ENCODE results near the gene PARP9. TPM values are rescaled to one million over a fixed set of nuclear protein-coding genes. Genes with fewer than 3 reads are reported as not detected.

The PARP9 gene
- total and polyA plus RNA-seq, 2 of the 4 experiments (the other 2 are of a cell fraction), result 6.7 to 7.7 TPM

GRCh38 chr3:122557356-122557755, 6.7 kb downstream of the PARP9 start:
- ATAC-seq (ENCODE audit: low read depth), result no peak
- Histone ChIP-seq H4K5ac (ENCODE audit: low read depth, low read length) (no peak overlapping the region), H3K4me1 (ENCODE audit: control insufficient read depth, insufficient read depth, low read length) (peaks cover 3% of the 10 kb centered on the region; the same call in 1 of the 2 replicates), H3K36me3 (ENCODE audit: control insufficient read depth, insufficient read depth, low read length) (peaks cover 13% of the 10 kb centered on the region; the same call in 1 of the 2 replicates), H3K27me3 (ENCODE audit: control insufficient read depth, insufficient read depth, low read length) (no peaks in the 10 kb centered on the region), H2BK15ac (ENCODE audit: low read depth, low read length) (no peak overlapping the region), H3K14ac (replicated peaks; ENCODE audit: low read depth, low read length) (no peak overlapping the region), H2AFZ (replicated peaks; ENCODE audit: low read length, poor library complexity) (no peak overlapping the region), H3K9me3 (ENCODE audit: control insufficient read depth, insufficient read depth, low read length) (no peaks in the 10 kb centered on the region), H4K91ac (ENCODE audit: insufficient read depth, low read depth, low read length) (no peak overlapping the region), H2BK5ac (ENCODE audit: low read depth, low read length, poor library complexity, severe bottlenecking) (no peak overlapping the region), H3K23ac (ENCODE audit: low read depth, low read length) (no peak overlapping the region), H2AK9ac (replicated peaks; ENCODE audit: low read depth, low read length, poor library complexity) (no peak overlapping the region), H2BK120ac (ENCODE audit: low read depth, low read length) (no peak overlapping the region), H3K27ac (ENCODE audit: insufficient read depth, low read length) (no peak overlapping the region), H2BK20ac (ENCODE audit: low read depth, low read length) (no peak overlapping the region), H3K9me1 (ENCODE audit: insufficient read depth, low read length) (peaks cover 4% of the 10 kb centered on the region; the same call in 1 of the 2 replicates), H3K79me1 (ENCODE audit: low read depth in 1 of 2, low read length in 2 of 2) (no peaks in the 10 kb centered on the region), H3K56ac (ENCODE audit: extremely low read depth, insufficient read depth, low read length) (no peak overlapping the region), H3K4ac (ENCODE audit: low read depth, low read length) (no peak overlapping the region), H4K8ac (ENCODE audit: low read depth in 2 of 2, low read length in 2 of 2) (no peak overlapping the region), H2AK5ac (ENCODE audit: low read depth, low read length) (no peak overlapping the region), H3K18ac (ENCODE audit: low read depth, low read length) (no peak overlapping the region), H3K4me2 (ENCODE audit: low read depth, low read length) (no peak overlapping the region), H3K4me3 (ENCODE audit: insufficient read depth, low read depth, low read length) (no peak overlapping the region), H3K9ac (ENCODE audit: low read depth, low read length) (no peak overlapping the region), H4K20me1 (ENCODE audit: insufficient read depth, low read length) (no peaks in the 10 kb centered on the region)
- no peak for DNase-seq
- intact Hi-C loops (cut with micrococcal nuclease), result no loop called here
- TF ChIP-seq BHLHE40 (IDR thresholded peaks at IDR 0.05; ENCODE audit: low read depth, low read length) (no peak), RCOR1 (IDR thresholded peaks at IDR 0.05; ENCODE audit: insufficient replicate concordance, low read length) (no peak), RAD21 (IDR thresholded peaks at IDR 0.05; ENCODE audit: low read length) (no peak), MXI1 (IDR thresholded peaks at IDR 0.05; ENCODE audit: borderline replicate concordance, low read depth, low read length) (no peak), NFE2L2 (IDR thresholded peaks at IDR 0.05; ENCODE audit: low read depth, low read length) (no peak), FOS (IDR thresholded peaks at IDR 0.05; ENCODE audit: low read depth, low read length) (no peak), USF2 (IDR thresholded peaks at IDR 0.05; ENCODE audit: low read depth, low read length) (no peak), CTCF (conservative IDR thresholded peaks at IDR 0.05; ENCODE audit: low read depth, low read length) (no peak), SMC3 (IDR thresholded peaks at IDR 0.05; ENCODE audit: low read depth, low read length) (no peak), CEBPB (IDR thresholded peaks at IDR 0.05; ENCODE audit: low read depth, low read length) (no peak), MAFK (IDR thresholded peaks at IDR 0.05; ENCODE audit: low read depth, low read length) (no peak), ELK1 (IDR thresholded peaks at IDR 0.05; ENCODE audit: borderline replicate concordance, low read depth, low read length) (no peak), POLR2A (IDR thresholded peaks at IDR 0.05; ENCODE audit: low read depth, low read length) (no peak)
- ChIA-PET POLR2A (ENCODE audit: unreplicated experiment) (no interaction called here), CTCF (interaction anchor here (0.6 to 7.3 kb wide), 2 partner anchors 55 to 122 kb away, joined by 3 to 34 read pairs; no protein-coding TSS in a partner anchor)
- 31% methylated on average over 3 of the region's 5 CpGs; no CpG with 5 or more reads in 1 of the 2 experiments for WGBS, 2 experiments (ENCODE audit: extremely low coverage in 2 of 2, insufficient read length in 1 of 2)
- BruUV-seq (replicated peaks), result no TSS peak
- dilution Hi-C loops (cut with HindIII; ENCODE audit: low sequenced_read_pairs, unreplicated experiment), result no loop called here
- in situ Hi-C loops (cut with MboI; ENCODE audit: low sequenced_read_pairs), result loop anchor here (5.0 kb wide), 1 partner anchor 120 kb away; no protein-coding TSS in a partner anchor

Measured in IMR-90 (cell line).